ENCODE measurements around the gene MGME1. TPM values are rescaled to one million over a fixed set of nuclear protein-coding genes. Genes with fewer than 3 reads are reported as not detected.

Gene MGME1
- total RNA-seq, 1 donor from 2014 or later: 14.2 TPM

GRCh38 chr20:17951323-17951722 lies 17.5 kb upstream of the MGME1 start:
- Histone ChIP-seq H3K27me3 (ENCODE audit: insufficient read depth, low read length) (no peaks in the 10 kb centered on the region), H4K20me1 (ENCODE audit: insufficient read depth, low read length) (peaks cover 92% of the 10 kb centered on the region), H3K27ac (ENCODE audit: low read depth, low read length) (no peak overlapping the region), H3K9ac (ENCODE audit: low read length) (no peak overlapping the region), H2AFZ (ENCODE audit: low read depth, low read length) (no peak overlapping the region), H3K36me3 (ENCODE audit: insufficient read depth, low read length) (peaks cover 95% of the 10 kb centered on the region), H3K79me2 (ENCODE audit: insufficient read depth, low read length) (peaks cover 83% of the 10 kb centered on the region), H3K9me3 (ENCODE audit: insufficient read depth, low read depth, low read length) (no peaks in the 10 kb centered on the region), H3K4me2 (ENCODE audit: low read length) (no peak overlapping the region), H3K4me3 (ENCODE audit: insufficient read depth, low read depth, low read length) (no peak overlapping the region), H3K4me1 (ENCODE audit: insufficient read depth, low read length) (no peaks in the 10 kb centered on the region)
- DNase-seq (ENCODE audit: low read depth): no peak
- Mint-ChIP-seq H3K27me3 (ENCODE audit: low read depth, unreplicated experiment) (no peaks in the 10 kb centered on the region), H3K4me3 (ENCODE audit: unreplicated experiment) (no peak overlapping the region), H3K9me3 (ENCODE audit: unreplicated experiment) (no peaks in the 10 kb centered on the region), H3K36me3 (ENCODE audit: low read depth, unreplicated experiment) (peaks cover 26% of the 10 kb centered on the region), H3K27ac (ENCODE audit: unreplicated experiment) (no peak overlapping the region), H3K4me1 (ENCODE audit: low read depth, unreplicated experiment) (peaks cover 13% of the 10 kb centered on the region)
- TF ChIP-seq EZH2 (IDR thresholded peaks at IDR 0.05; ENCODE audit: insufficient read depth, low read length) (no peak), CTCF (IDR thresholded peaks at IDR 0.05; ENCODE audit: insufficient read depth, low read depth, low read length) (no peak)
- no peak for FAIRE-seq

GRCh38 chr20:17952692-17953684 lies 15.8 kb upstream of the MGME1 start:
- no peak overlapping the region for H3K4me3 ChIP-seq (ENCODE audit: insufficient read depth, low read depth, low read length)
- H3K36me3 ChIP-seq (ENCODE audit: insufficient read depth, low read length): peaks cover 83% of the 10 kb centered on the region
- no peak overlapping the region for H2AFZ ChIP-seq (ENCODE audit: low read depth, low read length)
- Mint-ChIP-seq H3K27ac (ENCODE audit: unreplicated experiment) (no peak overlapping the region), H3K27me3 (ENCODE audit: low read depth, unreplicated experiment) (no peaks in the 10 kb centered on the region), H3K4me1 (ENCODE audit: low read depth, unreplicated experiment) (peaks cover 20% of the 10 kb centered on the region), H3K9me3 (ENCODE audit: unreplicated experiment) (no peaks in the 10 kb centered on the region), H3K4me3 (ENCODE audit: unreplicated experiment) (no peak overlapping the region), H3K36me3 (ENCODE audit: low read depth, unreplicated experiment) (peaks cover 22% of the 10 kb centered on the region)
- H3K4me2 ChIP-seq (ENCODE audit: low read length): no peak overlapping the region
- peaks cover 93% of the 10 kb centered on the region for H4K20me1 ChIP-seq (ENCODE audit: insufficient read depth, low read length)
- H3K27me3 ChIP-seq (ENCODE audit: insufficient read depth, low read length): no peaks in the 10 kb centered on the region
- no peak overlapping the region for H3K27ac ChIP-seq (ENCODE audit: low read depth, low read length)
- FAIRE-seq: no peak
- H3K9me3 ChIP-seq (ENCODE audit: insufficient read depth, low read depth, low read length): no peaks in the 10 kb centered on the region
- no peak for DNase-seq (ENCODE audit: low read depth)
- H3K9ac ChIP-seq (ENCODE audit: low read length): no peak overlapping the region
- peaks cover 2% of the 10 kb centered on the region for H3K4me1 ChIP-seq (ENCODE audit: insufficient read depth, low read length)
- TF ChIP-seq CTCF (IDR thresholded peaks at IDR 0.05; ENCODE audit: insufficient read depth, low read depth, low read length): no peak
- TF ChIP-seq EZH2 (IDR thresholded peaks at IDR 0.05; ENCODE audit: insufficient read depth, low read length): no peak
- H3K79me2 ChIP-seq (ENCODE audit: insufficient read depth, low read length): peaks cover 89% of the 10 kb centered on the region

- Mint-ChIP-seq H3K27me3 (ENCODE audit: low read depth, unreplicated experiment) (no peaks in the 10 kb centered on the region), H3K27ac (ENCODE audit: unreplicated experiment) (no peak overlapping the region), H3K36me3 (ENCODE audit: low read depth, unreplicated experiment) (peaks cover 22% of the 10 kb centered on the region), H3K4me1 (ENCODE audit: low read depth, unreplicated experiment) (peaks cover 28% of the 10 kb centered on the region), H3K4me3 (ENCODE audit: unreplicated experiment) (no peak overlapping the region), H3K9me3 (ENCODE audit: unreplicated experiment) (no peaks in the 10 kb centered on the region)
- H3K79me2 ChIP-seq (ENCODE audit: insufficient read depth, low read length): peaks cover 97% of the 10 kb centered on the region
- H3K4me1 ChIP-seq (ENCODE audit: insufficient read depth, low read length): peaks cover 10% of the 10 kb centered on the region
- H2AFZ ChIP-seq (ENCODE audit: low read depth, low read length): no peak overlapping the region
- no peak overlapping the region for H3K4me2 ChIP-seq (ENCODE audit: low read length)
- FAIRE-seq (no peak), DNase-seq (ENCODE audit: low read depth) (no peak)
- H3K27me3 ChIP-seq (ENCODE audit: insufficient read depth, low read length): no peaks in the 10 kb centered on the region
- peaks cover 97% of the 10 kb centered on the region for H4K20me1 ChIP-seq (ENCODE audit: insufficient read depth, low read length)
- H3K36me3 ChIP-seq (ENCODE audit: insufficient read depth, low read length): peaks cover 74% of the 10 kb centered on the region
- TF ChIP-seq EZH2 (IDR thresholded peaks at IDR 0.05; ENCODE audit: insufficient read depth, low read length): no peak
- no peak for TF ChIP-seq CTCF (IDR thresholded peaks at IDR 0.05; ENCODE audit: insufficient read depth, low read depth, low read length)
- no peak overlapping the region for H3K4me3 ChIP-seq (ENCODE audit: insufficient read depth, low read depth, low read length)
- no peak overlapping the region for H3K9ac ChIP-seq (ENCODE audit: low read length)
- H3K9me3 ChIP-seq (ENCODE audit: insufficient read depth, low read depth, low read length): no peaks in the 10 kb centered on the region
- H3K27ac ChIP-seq (ENCODE audit: low read depth, low read length): no peak overlapping the region
Observed at GRCh38 chr20:17953935-17954334, 14.9 kb upstream of the MGME1 start.
